Lung (tissue), 12 donors: ENCODE measurements around the gene CNKSR3. TPM values are rescaled to one million over a fixed set of nuclear protein-coding genes. Genes with fewer than 3 reads are reported as not detected.

ENCODE experiments used
- ATAC-seq: fragments of 200-7000 bp; cut with Tn5 transposase; one replicate; pipeline ENCODE4 v1.9.1; 2020; ENCODE audit warnings: moderate number of reproducible peaks; ENCODE audit not compliant: insufficient read depth, low FRiP score
- DNase-seq, 3 donors: peaks; one replicate each; pipeline ENCODE4 v3.0.0-alpha.2; 2013 to 2017
- H3K27ac ChIP-seq, 2 donors: one replicate each; pipeline ENCODE4 v1.5.1; 2013; ENCODE audit warnings: mild to moderate bottlenecking in 2 of 2, moderate library complexity in 2 of 2, control low read depth in 1 of 2, inconsistent platforms in 1 of 2, low read depth in 1 of 2, low read length in 1 of 2
- H3K27me3 ChIP-seq, 3 donors: one replicate each; pipeline ENCODE4 v1.5.1; 2013; ENCODE audit warnings: low read length in 2 of 3; ENCODE audit not compliant: control insufficient read depth in 3 of 3, insufficient read depth in 3 of 3
- H3K36me3 ChIP-seq, 4 donors: one replicate each; pipeline ENCODE4 v1.5.1; 2013; ENCODE audit warnings: low read length in 4 of 4, mild to moderate bottlenecking in 1 of 4, moderate library complexity in 1 of 4; ENCODE audit not compliant: control insufficient read depth in 4 of 4, insufficient read depth in 4 of 4
- H3K4me1 ChIP-seq, 5 donors: one replicate each; pipeline ENCODE4 v1.5.1; 2013; ENCODE audit warnings: low read length in 5 of 5, mild to moderate bottlenecking in 2 of 5, moderate library complexity in 1 of 5; ENCODE audit not compliant: control insufficient read depth in 5 of 5, insufficient read depth in 5 of 5
- H3K4me3 ChIP-seq: one replicate; pipeline ENCODE4 v1.5.1; 2013; ENCODE audit warnings: mild to moderate bottlenecking, control low read depth, moderate library complexity
- H3K9ac ChIP-seq, 2 donors: one replicate each; pipeline ENCODE4 v1.5.1; 2013; ENCODE audit warnings: low read length in 2 of 2, control low read depth in 1 of 2; ENCODE audit not compliant: insufficient read depth in 1 of 2
- H3K9me3 ChIP-seq, 4 donors: one replicate each; pipeline ENCODE4 v1.5.1; 2013; ENCODE audit warnings: low read length in 3 of 4, mild to moderate bottlenecking in 1 of 4, moderate library complexity in 1 of 4; ENCODE audit not compliant: control insufficient read depth in 4 of 4, insufficient read depth in 3 of 4
- WGBS, 2 donors: extraction: QIAGEN DNeasy Blood & Tissue Kit; methylation state at CpG; one replicate each; pipeline ENCODE4 v1.1.7; 2013; 5-methylcytosine and 5-hydroxymethylcytosine counted together
- polyA plus RNA-seq, 2 donors: library from polyadenylated mRNA; stranded (reverse); fragments of 200-250 nt; gene quantifications; one replicate each; pipeline ENCODE4 v1.2.1, GENCODE V29; 2013
- total RNA-seq, 2 donors: library from RNA; depleted of rRNA in 1 of 2; stranded (reverse); fragments of >200 nt in 1 of 2; gene quantifications; one replicate each; pipeline ENCODE4 v1.2.1, GENCODE V29; 2014 to 2021
- TF ChIP-seq, protein P1 (sequence below): IDR thresholded peaks from 2 replicates; pipeline ENCODE4 v1.5.1; 2012; ENCODE audit warnings: mild to moderate bottlenecking; ENCODE audit errors: control extremely low read depth, extremely low read depth
- donor health status: control.
- donor health status: control.
- donor health status: Bipolar disorder and iron deficiency.
- donor health status: healthy.
- donor health status: DM: yes; HTN: yes; CAD: no.

CNKSR3 gene
- total and polyA plus RNA-seq, 4 donors, result 3.5 to 23.9 (median 13.7) TPM

- Histone ChIP-seq H3K4me1 (peaks cover 6 to 60% (median 15%) of the 10 kb centered on the region in 5 donors), H3K27ac (no peak overlapping the region), H3K4me3 (no peak overlapping the region), H3K9ac (no peak overlapping the region), H3K27me3 (no peaks in the 10 kb centered on the region), H3K9me3 (no peaks in the 10 kb centered on the region), H3K36me3 (no peaks in the 10 kb centered on the region)
- TF ChIP-seq, protein P1, sequence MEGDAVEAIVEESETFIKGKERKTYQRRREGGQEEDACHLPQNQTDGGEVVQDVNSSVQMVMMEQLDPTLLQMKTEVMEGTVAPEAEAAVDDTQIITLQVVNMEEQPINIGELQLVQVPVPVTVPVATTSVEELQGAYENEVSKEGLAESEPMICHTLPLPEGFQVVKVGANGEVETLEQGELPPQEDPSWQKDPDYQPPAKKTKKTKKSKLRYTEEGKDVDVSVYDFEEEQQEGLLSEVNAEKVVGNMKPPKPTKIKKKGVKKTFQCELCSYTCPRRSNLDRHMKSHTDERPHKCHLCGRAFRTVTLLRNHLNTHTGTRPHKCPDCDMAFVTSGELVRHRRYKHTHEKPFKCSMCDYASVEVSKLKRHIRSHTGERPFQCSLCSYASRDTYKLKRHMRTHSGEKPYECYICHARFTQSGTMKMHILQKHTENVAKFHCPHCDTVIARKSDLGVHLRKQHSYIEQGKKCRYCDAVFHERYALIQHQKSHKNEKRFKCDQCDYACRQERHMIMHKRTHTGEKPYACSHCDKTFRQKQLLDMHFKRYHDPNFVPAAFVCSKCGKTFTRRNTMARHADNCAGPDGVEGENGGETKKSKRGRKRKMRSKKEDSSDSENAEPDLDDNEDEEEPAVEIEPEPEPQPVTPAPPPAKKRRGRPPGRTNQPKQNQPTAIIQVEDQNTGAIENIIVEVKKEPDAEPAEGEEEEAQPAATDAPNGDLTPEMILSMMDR, result no peak
- 81 to 88% methylated on average over 5 of the region's 5 CpGs for WGBS, 2 donors
- DNase-seq (no peak), ATAC-seq (no peak)
Measured at GRCh38 chr6:154504865-154505449, 5.5 kb downstream of the CNKSR3 start.

DNA sequence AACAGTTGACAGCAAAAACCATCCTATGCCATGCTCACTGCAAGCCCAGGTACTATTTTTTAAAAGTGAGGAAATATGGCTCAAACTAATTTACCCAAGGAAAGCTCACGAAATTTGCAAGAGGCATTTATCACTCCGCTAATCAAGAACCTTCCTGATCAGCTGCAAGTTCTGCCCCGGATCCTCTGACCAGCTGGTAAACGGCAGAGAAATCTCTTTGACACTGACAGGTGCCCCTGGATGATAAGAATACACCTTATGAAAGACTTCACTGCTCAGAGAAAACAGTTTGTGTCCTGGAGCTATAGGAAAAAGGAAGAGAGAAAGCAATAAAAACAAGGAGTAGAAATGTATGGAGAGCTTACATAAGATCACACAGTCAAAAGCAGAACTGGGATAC lies 6.4 kb downstream of the CNKSR3 start:
- no peaks in the 10 kb centered on the region for H3K36me3 ChIP-seq
- no peaks in the 10 kb centered on the region for H3K27me3 ChIP-seq
- H3K9ac ChIP-seq, result no peak overlapping the region
- TF ChIP-seq, protein P1, result no peak
- peaks cover 6 to 60% (median 19%) of the 10 kb centered on the region in 5 donors for H3K4me1 ChIP-seq
- no peaks in the 10 kb centered on the region for H3K9me3 ChIP-seq
- 45 to 62% methylated on average over 4 of the region's 4 CpGs for WGBS, 2 donors
- H3K27ac ChIP-seq, result no peak overlapping the region
- DNase-seq (no peak), ATAC-seq (no peak)
- no peak overlapping the region for H3K4me3 ChIP-seq

- TF ChIP-seq, protein P1, result no peak
- 62 to 72% methylated on average over 5 of the region's 5 CpGs for WGBS, 2 donors
Measured at GRCh38 chr6:154503658-154504057, 6.8 kb downstream of the CNKSR3 start.

DNA sequence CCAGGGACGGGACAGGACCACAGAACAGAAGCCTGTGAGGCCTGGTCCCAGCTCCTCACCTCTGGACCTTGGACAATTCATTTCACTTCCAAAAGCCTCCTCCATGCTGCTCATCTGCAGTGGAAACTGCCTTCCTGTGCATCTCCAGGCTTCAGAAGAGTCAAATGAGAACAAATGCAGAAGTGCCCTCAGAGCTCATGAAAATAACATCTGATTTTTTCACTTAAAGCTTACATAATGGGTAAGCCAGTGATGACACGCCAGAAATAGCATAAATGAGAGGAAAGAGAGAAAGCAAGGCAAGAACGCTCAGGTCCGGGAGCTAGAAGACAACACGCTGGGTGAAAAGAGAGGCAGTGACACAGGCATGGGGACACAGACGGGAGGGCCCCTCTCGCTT lies 7.9 kb downstream of the CNKSR3 start:
- Histone ChIP-seq H3K36me3 (no peaks in the 10 kb centered on the region), H3K27me3 (no peaks in the 10 kb centered on the region), H3K4me3 (no peak overlapping the region), H3K9ac (no peak overlapping the region), H3K27ac (no peak overlapping the region), H3K9me3 (no peaks in the 10 kb centered on the region), H3K4me1 (peaks cover 1 to 45% (median 14%) of the 10 kb centered on the region in 5 donors)
- no peak for ATAC-seq
- 82 to 87% methylated on average over 7 of the region's 7 CpGs for WGBS, 2 donors
- no peak for DNase-seq
- TF ChIP-seq, protein P1, result no peak

More at GRCh38 chr6:154503658-154504057, 6.8 kb downstream of the CNKSR3 start:
- Histone ChIP-seq H3K36me3 (no peaks in the 10 kb centered on the region), H3K27me3 (no peaks in the 10 kb centered on the region), H3K9ac (no peak overlapping the region), H3K4me1 (peaks cover 6 to 56% (median 19%) of the 10 kb centered on the region in 5 donors), H3K27ac (no peak overlapping the region), H3K9me3 (no peaks in the 10 kb centered on the region), H3K4me3 (no peak overlapping the region)
- DNase-seq (peak in 2 of 3 donors; percentile 60 to 68), ATAC-seq (no peak)
